GM20431 (cell line): Measurements from ENCODE around the gene AHI1.
"Not testable (repeated sequence)": the region's sequence is repeated elsewhere in the genome, so short reads cannot be mapped to it uniquely, and the experiment has no call there.

Source experiments
- in situ Hi-C: fragments of 300-500 bp; cut with MseI, MboI; formaldehyde crosslinking; loops from one replicate; pipeline ENCODE4 v1.15.0; 2020; ENCODE audit warnings: low sequenced_read_pairs; ENCODE audit not compliant: unreplicated experiment

AHI1 gene

GRCh38 chr6:135351635-135352034 lies 145.9 kb downstream of the AHI1 start:
- in situ Hi-C loops, result no loop called here

- in situ Hi-C loops, result no loop called here
These were observed 149.7 kb downstream of the AHI1 start for GRCh38 chr6:135347887-135348286.

- in situ Hi-C loops, result no loop called here
These were observed 150.8 kb downstream of the AHI1 start for GRCh38 chr6:135346747-135347146.

GRCh38 chr6:135344526-135344925 lies 153.0 kb downstream of the AHI1 start:
- in situ Hi-C loops, result no loop called here

GRCh38 chr6:135339920-135340319 lies 157.6 kb downstream of the AHI1 start:
- in situ Hi-C loops, result not testable (repeated sequence)

GRCh38 chr6:135334169-135334568 lies 163.4 kb downstream of the AHI1 start:
- in situ Hi-C loops, result no loop called here

- in situ Hi-C loops, result no loop called here
These were observed 166.5 kb downstream of the AHI1 start for GRCh38 chr6:135331002-135331401.

- in situ Hi-C loops, result no loop called here
These were observed 167.4 kb downstream of the AHI1 start for GRCh38 chr6:135329851-135330803.

- in situ Hi-C loops, result no loop called here
These were observed 169.4 kb downstream of the AHI1 start for GRCh38 chr6:135328136-135328535.

- in situ Hi-C loops, result no loop called here
These were observed 171.7 kb downstream of the AHI1 start for GRCh38 chr6:135325624-135326424.

- in situ Hi-C loops, result no loop called here
These were observed 173.0 kb downstream of the AHI1 start for GRCh38 chr6:135324531-135324930.

GRCh38 chr6:135323979-135324378 lies 173.6 kb downstream of the AHI1 start:
- in situ Hi-C loops, result no loop called here

- in situ Hi-C loops, result no loop called here
These were observed 174.3 kb downstream of the AHI1 start for GRCh38 chr6:135323202-135323668.

GRCh38 chr6:135322427-135323201 lies 174.9 kb downstream of the AHI1 start:
- in situ Hi-C loops, result no loop called here

- in situ Hi-C loops, result no loop called here
These were observed 176.6 kb downstream of the AHI1 start for GRCh38 chr6:135320721-135321621.

GRCh38 chr6:135319819-135320218 lies 177.7 kb downstream of the AHI1 start:
- in situ Hi-C loops, result no loop called here

GRCh38 chr6:135318738-135319469 lies 178.6 kb downstream of the AHI1 start:
- in situ Hi-C loops, result no loop called here

GRCh38 chr6:135314543-135314942 lies 183.0 kb downstream of the AHI1 start:
- in situ Hi-C loops, result no loop called here
